ENCODE results near the gene TMEM182. TPM values are rescaled to one million over a fixed set of nuclear protein-coding genes. Genes with fewer than 3 reads are reported as not detected.

TMEM182 gene
- total RNA-seq, 1 donor from 2014 or later, result 2.1 TPM

DNA sequence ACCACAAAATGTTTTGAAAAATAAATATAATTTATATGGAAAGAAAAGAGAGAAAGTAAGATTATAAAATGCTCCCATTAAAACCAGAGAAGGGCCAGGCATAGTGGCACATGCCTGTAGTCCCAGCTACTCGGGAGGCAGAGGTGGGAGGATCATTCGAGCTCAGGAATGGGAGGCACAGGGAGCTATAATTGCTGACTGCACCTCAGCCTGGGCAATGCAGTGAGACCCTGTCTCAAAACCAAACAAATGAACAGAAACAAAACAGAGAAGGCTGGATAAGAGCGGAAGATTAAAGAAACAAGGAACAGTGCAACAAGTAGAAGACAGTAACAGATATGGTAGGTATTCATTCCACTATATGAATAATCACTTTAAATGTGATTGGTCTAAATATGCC, 18.6 kb upstream of the TMEM182 start:
- TF ChIP-seq, protein P1, sequence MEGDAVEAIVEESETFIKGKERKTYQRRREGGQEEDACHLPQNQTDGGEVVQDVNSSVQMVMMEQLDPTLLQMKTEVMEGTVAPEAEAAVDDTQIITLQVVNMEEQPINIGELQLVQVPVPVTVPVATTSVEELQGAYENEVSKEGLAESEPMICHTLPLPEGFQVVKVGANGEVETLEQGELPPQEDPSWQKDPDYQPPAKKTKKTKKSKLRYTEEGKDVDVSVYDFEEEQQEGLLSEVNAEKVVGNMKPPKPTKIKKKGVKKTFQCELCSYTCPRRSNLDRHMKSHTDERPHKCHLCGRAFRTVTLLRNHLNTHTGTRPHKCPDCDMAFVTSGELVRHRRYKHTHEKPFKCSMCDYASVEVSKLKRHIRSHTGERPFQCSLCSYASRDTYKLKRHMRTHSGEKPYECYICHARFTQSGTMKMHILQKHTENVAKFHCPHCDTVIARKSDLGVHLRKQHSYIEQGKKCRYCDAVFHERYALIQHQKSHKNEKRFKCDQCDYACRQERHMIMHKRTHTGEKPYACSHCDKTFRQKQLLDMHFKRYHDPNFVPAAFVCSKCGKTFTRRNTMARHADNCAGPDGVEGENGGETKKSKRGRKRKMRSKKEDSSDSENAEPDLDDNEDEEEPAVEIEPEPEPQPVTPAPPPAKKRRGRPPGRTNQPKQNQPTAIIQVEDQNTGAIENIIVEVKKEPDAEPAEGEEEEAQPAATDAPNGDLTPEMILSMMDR (IDR thresholded peaks at IDR 0.05), result no peak
- Histone ChIP-seq H3K27me3 (no peaks in the 10 kb centered on the region), H3K27ac (no peak overlapping the region), H3K4me1 (no peaks in the 10 kb centered on the region), H3K4me3 (no peak overlapping the region), H3K36me3 (no peaks in the 10 kb centered on the region), H3K9me3 (no peaks in the 10 kb centered on the region)
- intact Hi-C loops (cut with DNase I), result no loop called here
- DNase-seq (no peak), ATAC-seq (no peak)

- ATAC-seq (no peak), DNase-seq (no peak)
- no peaks in the 10 kb centered on the region for H3K9me3 ChIP-seq
- no peaks in the 10 kb centered on the region for H3K36me3 ChIP-seq
- H3K4me3 ChIP-seq, result no peak overlapping the region
- no peaks in the 10 kb centered on the region for H3K4me1 ChIP-seq
- H3K27ac ChIP-seq, result no peak overlapping the region
- TF ChIP-seq, protein P1 (IDR thresholded peaks at IDR 0.05), result no peak
- H3K27me3 ChIP-seq, result no peaks in the 10 kb centered on the region
- intact Hi-C loops (cut with DNase I), result loop anchor here (5.0 kb wide), 1 partner anchor 49 kb away; no protein-coding TSS in a partner anchor
Observed at GRCh38 chr2:102748107-102748506, 13.7 kb upstream of the TMEM182 start.

GRCh38 chr2:102749938-102750337, 11.9 kb upstream of the TMEM182 start:
- no peaks in the 10 kb centered on the region for H3K36me3 ChIP-seq
- TF ChIP-seq, protein P1 (IDR thresholded peaks at IDR 0.05), result no peak
- H3K4me1 ChIP-seq, result no peaks in the 10 kb centered on the region
- H3K4me3 ChIP-seq, result no peak overlapping the region
- H3K27ac ChIP-seq, result no peak overlapping the region
- H3K9me3 ChIP-seq, result no peaks in the 10 kb centered on the region
- H3K27me3 ChIP-seq, result no peaks in the 10 kb centered on the region
- intact Hi-C loops (cut with DNase I), result loop anchor here (5.0 kb wide), 1 partner anchor 47 kb away; no protein-coding TSS in a partner anchor
- ATAC-seq (no peak), DNase-seq (no peak)

DNA sequence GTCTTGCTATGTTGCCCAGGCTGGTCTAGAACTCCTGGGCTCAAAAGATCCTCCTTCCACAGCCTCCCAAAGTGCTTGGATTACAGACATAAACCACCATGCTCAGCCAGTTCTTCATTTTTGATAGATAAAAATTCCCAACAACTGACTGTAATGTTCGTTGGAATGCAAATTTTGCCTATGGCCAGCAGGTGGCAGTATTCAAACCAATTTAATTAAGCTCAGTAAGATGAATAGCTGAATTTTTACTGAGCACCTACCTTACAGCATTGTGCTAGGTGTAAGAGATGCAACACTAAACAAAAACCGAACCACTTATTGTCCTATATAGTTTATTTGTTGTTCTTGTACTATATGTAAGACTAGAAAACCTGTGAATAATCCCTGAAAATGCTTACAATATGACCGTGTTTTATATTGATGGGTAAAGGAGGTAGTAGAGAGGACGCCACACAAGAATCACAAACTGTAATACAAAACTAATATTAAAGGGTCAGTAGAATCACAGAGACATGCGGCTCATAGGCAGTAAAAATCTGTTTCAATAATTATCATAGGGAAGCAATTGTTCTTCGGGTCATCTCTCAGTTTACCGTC, 8.2 kb upstream of the TMEM182 start:
- Histone ChIP-seq H3K36me3 (no peaks in the 10 kb centered on the region), H3K4me1 (no peaks in the 10 kb centered on the region), H3K9me3 (no peaks in the 10 kb centered on the region), H3K4me3 (no peak overlapping the region), H3K27me3 (no peaks in the 10 kb centered on the region), H3K27ac (no peak overlapping the region)
- ATAC-seq (peak; percentile 65), DNase-seq (no peak)
- TF ChIP-seq, protein P1 (IDR thresholded peaks at IDR 0.05), result peak; percentile 83
- intact Hi-C loops (cut with DNase I), result no loop called here

- Histone ChIP-seq H3K9me3 (no peaks in the 10 kb centered on the region), H3K27me3 (no peaks in the 10 kb centered on the region), H3K4me1 (no peaks in the 10 kb centered on the region), H3K4me3 (no peak overlapping the region), H3K27ac (no peak overlapping the region), H3K36me3 (no peaks in the 10 kb centered on the region)
- DNase-seq (no peak), ATAC-seq (no peak)
- TF ChIP-seq, protein P1 (IDR thresholded peaks at IDR 0.05), result no peak
- intact Hi-C loops (cut with DNase I), result no loop called here
Observed at GRCh38 chr2:102754456-102755145, 7.2 kb upstream of the TMEM182 start.
